ENCODE results near the gene ADGRG3.

DNA sequence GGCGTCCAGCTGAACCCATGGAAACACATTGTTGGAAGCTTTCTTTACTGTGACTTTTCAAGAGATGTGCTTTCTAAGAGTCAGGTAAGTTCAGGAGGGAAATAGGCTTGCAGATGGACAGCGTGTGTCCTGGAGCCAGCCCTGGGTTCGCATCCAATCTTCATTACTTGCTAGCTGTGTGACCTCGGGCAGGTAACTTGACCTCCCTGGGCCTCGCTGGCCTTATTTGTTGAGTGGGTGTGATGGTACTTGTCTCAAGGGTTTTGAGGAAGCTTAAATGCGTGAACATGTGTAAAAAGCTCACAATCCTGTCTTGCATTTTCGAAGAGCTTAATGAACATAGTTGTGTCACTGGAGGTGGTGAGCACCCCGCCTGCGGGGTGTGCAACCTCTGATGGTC is 27.9 kb upstream of the ADGRG3 start:
- TF ChIP-seq, protein P1, sequence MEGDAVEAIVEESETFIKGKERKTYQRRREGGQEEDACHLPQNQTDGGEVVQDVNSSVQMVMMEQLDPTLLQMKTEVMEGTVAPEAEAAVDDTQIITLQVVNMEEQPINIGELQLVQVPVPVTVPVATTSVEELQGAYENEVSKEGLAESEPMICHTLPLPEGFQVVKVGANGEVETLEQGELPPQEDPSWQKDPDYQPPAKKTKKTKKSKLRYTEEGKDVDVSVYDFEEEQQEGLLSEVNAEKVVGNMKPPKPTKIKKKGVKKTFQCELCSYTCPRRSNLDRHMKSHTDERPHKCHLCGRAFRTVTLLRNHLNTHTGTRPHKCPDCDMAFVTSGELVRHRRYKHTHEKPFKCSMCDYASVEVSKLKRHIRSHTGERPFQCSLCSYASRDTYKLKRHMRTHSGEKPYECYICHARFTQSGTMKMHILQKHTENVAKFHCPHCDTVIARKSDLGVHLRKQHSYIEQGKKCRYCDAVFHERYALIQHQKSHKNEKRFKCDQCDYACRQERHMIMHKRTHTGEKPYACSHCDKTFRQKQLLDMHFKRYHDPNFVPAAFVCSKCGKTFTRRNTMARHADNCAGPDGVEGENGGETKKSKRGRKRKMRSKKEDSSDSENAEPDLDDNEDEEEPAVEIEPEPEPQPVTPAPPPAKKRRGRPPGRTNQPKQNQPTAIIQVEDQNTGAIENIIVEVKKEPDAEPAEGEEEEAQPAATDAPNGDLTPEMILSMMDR (IDR thresholded peaks at IDR 0.05; ENCODE audit: control extremely low read depth in 1 of 3, insufficient read depth in 1 of 3, low read depth in 1 of 3, low read length in 3 of 3), result no peak
- TF ChIP-seq SP1 (IDR thresholded peaks at IDR 0.05; ENCODE audit: low read depth, low read length) (no peak), KDM1A (IDR thresholded peaks at IDR 0.05; ENCODE audit: borderline replicate concordance, low read length) (no peak), EP300 (IDR thresholded peaks at IDR 0.05; ENCODE audit: borderline replicate concordance in 1 of 2, low read depth in 2 of 2, low read length in 2 of 2) (no peak), RFX5 (IDR thresholded peaks at IDR 0.05; ENCODE audit: borderline replicate concordance, low read depth, low read length) (no peak), SIN3A (conservative IDR thresholded peaks at IDR 0.05 in 1 of 2, IDR thresholded peaks at IDR 0.05 in 1 of 2; ENCODE audit: low read depth in 1 of 2, low read length in 2 of 2) (no peak), ATF2 (IDR thresholded peaks at IDR 0.05; ENCODE audit: low read length) (no peak), JUND (IDR thresholded peaks at IDR 0.05; ENCODE audit: low read length) (no peak), EZH2 (IDR thresholded peaks at IDR 0.05; ENCODE audit: low read depth, low read length, severe bottlenecking) (no peak)
